ENCODE measurements around the gene CTDP1. TPM values are rescaled to one million over a fixed set of nuclear protein-coding genes. Genes with fewer than 3 reads are reported as not detected.
A peak's percentile ranks its signal among the peaks of the same experiment; 100 is the strongest.

The CTDP1 gene
- total and polyA plus RNA-seq, 12 donors, result 3.8 to 23.9 (median 15.8) TPM

GRCh38 chr18:79790996-79791972 lies 111.7 kb downstream of the CTDP1 start:
- no peaks in the 10 kb centered on the region for H3K9me3 ChIP-seq (replicated peaks in 1 of 3)
- DNase-seq, result peak in 6 of 7 donors; percentile 46 to 80 (median 70)
- no peaks in the 10 kb centered on the region for H3K4me1 ChIP-seq (replicated peaks in 1 of 2)
- intact Hi-C loops (cut with DNase I), result no loop called here
- no peak for TF ChIP-seq POLR2A (IDR thresholded peaks at IDR 0.05)
- TF ChIP-seq, protein P1, sequence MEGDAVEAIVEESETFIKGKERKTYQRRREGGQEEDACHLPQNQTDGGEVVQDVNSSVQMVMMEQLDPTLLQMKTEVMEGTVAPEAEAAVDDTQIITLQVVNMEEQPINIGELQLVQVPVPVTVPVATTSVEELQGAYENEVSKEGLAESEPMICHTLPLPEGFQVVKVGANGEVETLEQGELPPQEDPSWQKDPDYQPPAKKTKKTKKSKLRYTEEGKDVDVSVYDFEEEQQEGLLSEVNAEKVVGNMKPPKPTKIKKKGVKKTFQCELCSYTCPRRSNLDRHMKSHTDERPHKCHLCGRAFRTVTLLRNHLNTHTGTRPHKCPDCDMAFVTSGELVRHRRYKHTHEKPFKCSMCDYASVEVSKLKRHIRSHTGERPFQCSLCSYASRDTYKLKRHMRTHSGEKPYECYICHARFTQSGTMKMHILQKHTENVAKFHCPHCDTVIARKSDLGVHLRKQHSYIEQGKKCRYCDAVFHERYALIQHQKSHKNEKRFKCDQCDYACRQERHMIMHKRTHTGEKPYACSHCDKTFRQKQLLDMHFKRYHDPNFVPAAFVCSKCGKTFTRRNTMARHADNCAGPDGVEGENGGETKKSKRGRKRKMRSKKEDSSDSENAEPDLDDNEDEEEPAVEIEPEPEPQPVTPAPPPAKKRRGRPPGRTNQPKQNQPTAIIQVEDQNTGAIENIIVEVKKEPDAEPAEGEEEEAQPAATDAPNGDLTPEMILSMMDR (IDR thresholded peaks at IDR 0.05), result no peak
- no peak overlapping the region for H3K4me3 ChIP-seq
- 14 to 17% (median 17%) methylated on average over 21 of the region's 21 CpGs for WGBS, 4 donors
- peaks cover 30% of the 10 kb centered on the region for H3K27me3 ChIP-seq
- no peaks in the 10 kb centered on the region for H3K36me3 ChIP-seq (replicated peaks in 1 of 2)
- H3K27ac ChIP-seq, result peak overlapping the region in 2 of 5 donors; percentile 50 to 69

- H3K9me3 ChIP-seq (replicated peaks in 1 of 3), result no peaks in the 10 kb centered on the region
- whole genome bisulfite sequencing, 4 donors, result 78 to 84% (median 79%) methylated on average over 45 to 46 of the region's 46 CpGs
- DNase-seq, result no peak
- peaks cover 26% of the 10 kb centered on the region for H3K27me3 ChIP-seq
- intact Hi-C loops (cut with DNase I), result no loop called here
- H3K4me3 ChIP-seq, result no peak overlapping the region
- no peak for TF ChIP-seq POLR2A (IDR thresholded peaks at IDR 0.05)
- TF ChIP-seq, protein P1 (IDR thresholded peaks at IDR 0.05), result no peak
- peak overlapping the region in 2 of 5 donors; percentile 29 to 69 for H3K27ac ChIP-seq
- H3K36me3 ChIP-seq (replicated peaks in 1 of 2), result no peaks in the 10 kb centered on the region
- H3K4me1 ChIP-seq (replicated peaks in 1 of 2), result no peaks in the 10 kb centered on the region
Observed at GRCh38 chr18:79792096-79792987, 112.7 kb downstream of the CTDP1 start.

DNA sequence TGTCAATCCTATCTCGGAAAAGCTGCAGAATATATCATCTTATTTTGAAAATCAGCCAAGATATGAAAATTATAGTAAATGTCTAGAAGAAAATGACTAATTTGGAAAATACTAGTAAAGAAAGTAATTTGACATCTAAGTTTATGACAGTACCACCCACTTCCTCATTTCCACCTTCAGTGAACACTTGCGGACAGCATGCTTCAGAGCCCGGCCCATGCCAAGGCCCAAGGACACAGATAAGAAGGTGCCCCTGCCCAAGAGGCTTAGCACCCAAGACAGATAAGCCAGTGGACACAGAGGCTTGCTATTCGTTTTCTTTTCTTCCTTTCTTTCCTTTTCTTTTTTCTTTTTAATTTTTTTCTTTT lies 113.4 kb downstream of the CTDP1 start:
- H3K9me3 ChIP-seq (replicated peaks in 1 of 3), result no peaks in the 10 kb centered on the region
- H3K27ac ChIP-seq, result no peak overlapping the region
- DNase-seq, result peak in 1 of 7 donors; percentile 23
- peaks cover 26% of the 10 kb centered on the region for H3K27me3 ChIP-seq
- WGBS, 4 donors, result 42 to 61% (median 46%) methylated on average over 4 of the region's 4 CpGs
- no peaks in the 10 kb centered on the region for H3K36me3 ChIP-seq (replicated peaks in 1 of 2)
- H3K4me1 ChIP-seq (replicated peaks in 1 of 2), result peaks cover 0 to 1% of the 10 kb centered on the region in 2 donors
- intact Hi-C loops (cut with DNase I), result no loop called here
- H3K4me3 ChIP-seq, result no peak overlapping the region
- TF ChIP-seq, protein P1 (IDR thresholded peaks at IDR 0.05), result no peak
- TF ChIP-seq POLR2A (IDR thresholded peaks at IDR 0.05), result no peak

DNA sequence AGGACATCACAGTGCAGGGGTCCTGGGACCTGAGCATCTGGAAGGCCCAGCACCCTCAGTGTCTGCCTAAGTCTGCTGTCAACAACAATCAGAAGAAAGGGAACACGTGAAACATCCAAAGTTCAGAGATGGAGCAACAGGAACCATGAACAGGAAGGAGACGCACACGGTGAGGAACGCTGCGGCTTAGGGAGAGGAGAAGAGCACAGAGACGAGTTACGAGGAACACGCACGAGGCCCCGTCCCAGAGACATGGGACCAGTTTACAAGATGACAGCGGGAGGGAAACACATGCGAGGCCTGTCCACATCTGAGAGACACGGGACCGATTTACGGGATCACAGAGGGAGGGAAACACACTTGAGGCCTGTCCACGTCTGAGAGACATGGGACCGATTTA lies 115.2 kb downstream of the CTDP1 start:
- Histone ChIP-seq H3K36me3 (replicated peaks in 1 of 2) (no peaks in the 10 kb centered on the region), H3K27ac (no peak overlapping the region), H3K9me3 (replicated peaks in 1 of 3) (no peaks in the 10 kb centered on the region), H3K4me3 (no peak overlapping the region), H3K4me1 (replicated peaks in 1 of 2) (peaks cover 0 to 12% of the 10 kb centered on the region in 2 donors), H3K27me3 (peaks cover 30% of the 10 kb centered on the region)
- TF ChIP-seq, protein P1 (IDR thresholded peaks at IDR 0.05), result no peak
- TF ChIP-seq POLR2A (IDR thresholded peaks at IDR 0.05), result no peak
- no peak for DNase-seq
- intact Hi-C loops (cut with DNase I), result no loop called here
- WGBS, 4 donors, result 79 to 90% (median 87%) methylated on average over 16 to 17 of the region's 17 CpGs

All from adrenal gland (tissue), 12 donors.